ENCODE results near the gene TRIM28. TPM values are rescaled to one million over a fixed set of nuclear protein-coding genes. Genes with fewer than 3 reads are reported as not detected.
A peak's percentile ranks its signal among the peaks of the same experiment; 100 is the strongest.
"Not testable (repeated sequence)": the region's sequence is repeated elsewhere in the genome, so short reads cannot be mapped to it uniquely, and the experiment has no call there.

TRIM28 gene
- total and polyA plus RNA-seq, 12 donors, result 161 to 302 (median 240) TPM

- intact Hi-C loops (cut with DNase I), result no loop called here
These were observed 29.2 kb downstream of the TRIM28 start, which contains the start of gene MZF1 for GRCh38 chr19:58572818-58573657. MZF1 (minus strand) TSS chr19:58573335; CDS start chr19:58571389, 1,946 bp downstream.

GRCh38 chr19:58573658-58574164, 29.8 kb downstream of the TRIM28 start:
- Histone ChIP-seq H3K27me3 (no peaks in the 10 kb centered on the region), H3K4me1 (replicated peaks in 1 of 2) (peaks cover 17 to 26% of the 10 kb centered on the region in 2 donors), H3K36me3 (replicated peaks in 1 of 2) (peaks cover 0 to 23% of the 10 kb centered on the region in 2 donors), H3K27ac (peak overlapping the region; percentile 66 to 98 (median 97)), H3K9me3 (replicated peaks in 1 of 3) (no peaks in the 10 kb centered on the region), H3K4me3 (peak overlapping the region in 1 of 4 donors; percentile 64)
- TF ChIP-seq POLR2A (IDR thresholded peaks at IDR 0.05) (no peak), CTCF (IDR thresholded peaks at IDR 0.05) (no peak)
- intact Hi-C loops (cut with DNase I), result no loop called here
- no peak for DNase-seq
- WGBS, 4 donors, result 1 to 2% (median 1%) methylated on average over 20 of the region's 20 CpGs

More at GRCh38 chr19:58572818-58573657, 29.2 kb downstream of the TRIM28 start, which contains the start of gene MZF1:
- H3K27me3 ChIP-seq, result no peaks in the 10 kb centered on the region
- peaks cover 0 to 26% of the 10 kb centered on the region in 2 donors for H3K36me3 ChIP-seq (replicated peaks in 1 of 2)
- peak within 1 kb of the TSS; percentile 12 to 64 (median 56) for H3K4me3 ChIP-seq
- no peaks in the 10 kb centered on the region for H3K9me3 ChIP-seq (replicated peaks in 1 of 3)
- WGBS, 4 donors, result 0 to 1% (median 1%) methylated on average over 51 to 75 of the region's 75 CpGs
- H3K27ac ChIP-seq, result peak within 1 kb of the TSS; percentile 82 to 98 (median 97)
- peaks cover 17 to 26% of the 10 kb centered on the region in 2 donors for H3K4me1 ChIP-seq (replicated peaks in 1 of 2)
- DNase-seq, result peak; percentile 99 to 100 (median 100)
- TF ChIP-seq CTCF (IDR thresholded peaks at IDR 0.05), result peak in 4 of 6 experiments; percentile 25 to 57 (median 44)
- peak; percentile 29 to 63 for TF ChIP-seq POLR2A (IDR thresholded peaks at IDR 0.05)

GRCh38 chr19:58575183-58576041, 31.5 kb downstream of the TRIM28 start:
- TF ChIP-seq CTCF (IDR thresholded peaks at IDR 0.05) (peak in 2 of 6 experiments; percentile 8 to 23), POLR2A (IDR thresholded peaks at IDR 0.05) (peak; percentile 65 to 71)
- peaks cover 17 to 26% of the 10 kb centered on the region in 2 donors for H3K4me1 ChIP-seq (replicated peaks in 1 of 2)
- peak overlapping the region; percentile 26 to 93 (median 74) for H3K4me3 ChIP-seq
- intact Hi-C loops (cut with DNase I), result no loop called here
- H3K9me3 ChIP-seq (replicated peaks in 1 of 3), result no peaks in the 10 kb centered on the region
- no peaks in the 10 kb centered on the region for H3K27me3 ChIP-seq
- peak; percentile 90 to 98 (median 95) for DNase-seq
- H3K36me3 ChIP-seq (replicated peaks in 1 of 2), result peaks cover 0 to 6% of the 10 kb centered on the region in 2 donors
- peak overlapping the region; percentile 57 to 98 (median 93) for H3K27ac ChIP-seq
- 0 to 1% (median 0%) methylated on average over 38 to 66 of the region's 66 CpGs for WGBS, 4 donors

GRCh38 chr19:58577581-58577980, 33.7 kb downstream of the TRIM28 start:
- H3K9me3 ChIP-seq (replicated peaks in 1 of 3); H3K27ac ChIP-seq; H3K4me3 ChIP-seq; H3K36me3 ChIP-seq (replicated peaks in 1 of 2); H3K27me3 ChIP-seq; intact Hi-C loops (cut with DNase I): not testable (repeated sequence)
- peak in 1 of 7 donors; percentile 11 for DNase-seq
- WGBS, 4 donors, result 94 to 96% (median 95%) methylated on average over 2 of the region's 2 CpGs
- H3K4me1 ChIP-seq (replicated peaks in 1 of 2), result peaks cover 9 to 21% of the 10 kb centered on the region in 2 donors

Measured in adrenal gland (tissue), 12 donors.